CD4-positive, alpha-beta T cell treated with Interleukin-4 for 1 hour (primary cell): ENCODE results near the gene RMC1.
"Not testable (repeated sequence)": the region's sequence is repeated elsewhere in the genome, so short reads cannot be mapped to it uniquely, and the experiment has no call there.

Source experiments
- DNase-seq, 2 donors: peaks; one replicate each; pipeline ENCODE4 v3.0.0-alpha.2; 2020 to 2022

RMC1 gene

GRCh38 chr18:23498877-23499276 is 4.4 kb upstream of the RMC1 start:
- peak; percentile 79 for DNase-seq

DNA sequence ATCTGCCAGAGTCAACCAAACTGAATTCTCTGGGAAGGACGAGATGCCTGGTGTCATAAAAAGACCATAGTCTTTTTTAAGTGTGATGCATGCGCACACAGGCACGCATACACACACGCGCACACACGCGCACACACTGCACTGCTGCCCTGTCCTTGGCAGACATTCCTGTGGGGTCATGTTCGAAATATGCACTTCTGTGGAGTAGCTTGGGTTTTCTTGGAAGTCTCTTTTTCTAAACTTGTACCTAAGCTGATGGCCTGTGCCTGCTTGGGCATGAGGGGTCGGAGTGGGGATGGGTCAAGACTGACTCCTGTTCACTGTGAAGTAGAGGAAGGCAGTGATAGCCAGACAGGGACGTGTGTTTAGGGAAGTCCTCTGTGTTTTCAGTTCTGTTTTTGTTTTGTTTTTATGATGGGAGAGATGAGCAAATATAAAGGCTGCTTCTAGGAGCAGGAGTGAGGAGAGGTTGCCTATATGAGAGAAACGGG is 4.0 kb upstream of the RMC1 start:
- DNase-seq: no peak

- DNase-seq: no peak
Measured at GRCh38 chr18:23501626-23502025, 1.7 kb upstream of the RMC1 start.

DNA sequence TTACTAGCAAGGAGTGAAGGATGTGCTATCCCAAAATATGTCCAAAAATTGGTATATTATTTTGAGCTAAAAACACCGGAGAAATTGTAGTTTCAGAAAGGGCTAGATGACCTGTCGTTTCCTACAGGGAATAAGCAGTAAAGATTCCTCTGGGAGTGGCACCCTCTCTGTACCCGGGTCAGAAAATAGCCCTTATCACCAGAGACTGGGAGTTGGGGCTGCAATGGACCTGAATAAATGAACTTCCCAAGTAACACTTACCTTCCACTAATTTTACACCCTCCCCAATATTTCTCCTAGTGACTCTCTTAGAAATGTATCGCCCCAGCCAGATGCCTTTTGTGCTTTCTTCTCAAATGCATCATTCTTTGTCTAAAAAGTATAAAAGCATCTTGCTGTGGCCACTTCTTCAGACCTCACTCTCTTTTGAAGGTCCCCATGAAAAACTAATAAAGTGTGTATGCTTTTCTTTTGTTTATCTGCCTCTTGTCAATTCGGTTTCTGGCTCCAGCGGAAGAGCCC is 734 bp upstream of the RMC1 start:
- DNase-seq: no peak

DNA sequence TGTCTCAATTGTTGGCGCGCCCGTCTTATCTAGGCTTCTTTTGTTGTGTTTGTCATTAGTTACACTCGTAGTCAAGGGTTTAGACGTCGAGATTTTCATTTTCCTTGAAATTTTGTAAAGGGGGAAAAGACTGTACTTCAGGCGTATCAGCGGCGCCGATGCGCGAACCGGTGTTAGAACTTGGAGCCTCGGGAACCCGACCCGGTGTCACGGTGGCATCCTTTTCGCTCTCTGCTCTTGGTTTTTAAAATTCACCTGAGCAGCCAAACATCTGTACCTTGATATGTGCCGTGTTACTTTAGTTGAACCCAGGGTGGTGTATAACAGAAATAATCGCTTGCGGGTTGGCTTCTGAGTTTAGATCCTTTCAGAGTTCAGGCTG is 643 bp downstream of the RMC1 start:
- DNase-seq: no peak

- peak in 1 of 2 donors; percentile 49 for DNase-seq
Measured at GRCh38 chr18:23504720-23505119, 1.4 kb downstream of the RMC1 start.

- no peak for DNase-seq
Measured at GRCh38 chr18:23506393-23506792, 3.1 kb downstream of the RMC1 start.

DNA sequence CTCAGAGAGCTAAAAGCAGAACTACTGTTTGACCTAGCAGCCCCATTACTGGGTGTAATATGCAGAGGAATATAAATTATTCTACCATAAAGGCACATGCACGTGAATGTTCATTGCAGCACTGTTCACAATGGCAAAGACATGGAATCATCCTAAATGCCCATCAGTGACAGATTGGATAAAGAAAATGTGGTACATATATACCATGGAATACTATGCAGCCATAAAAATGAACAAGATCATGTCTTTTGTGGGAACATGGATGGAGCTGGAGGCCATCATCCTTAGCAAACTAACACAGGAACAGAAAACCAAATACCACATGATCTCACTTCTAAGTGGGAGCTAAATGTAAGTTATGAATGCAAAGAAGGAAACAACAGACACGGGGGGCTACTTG is 7.6 kb downstream of the RMC1 start:
- not testable (repeated sequence) for DNase-seq

- DNase-seq: not testable (repeated sequence)
Measured at GRCh38 chr18:23512216-23512615, 8.9 kb downstream of the RMC1 start.

DNA sequence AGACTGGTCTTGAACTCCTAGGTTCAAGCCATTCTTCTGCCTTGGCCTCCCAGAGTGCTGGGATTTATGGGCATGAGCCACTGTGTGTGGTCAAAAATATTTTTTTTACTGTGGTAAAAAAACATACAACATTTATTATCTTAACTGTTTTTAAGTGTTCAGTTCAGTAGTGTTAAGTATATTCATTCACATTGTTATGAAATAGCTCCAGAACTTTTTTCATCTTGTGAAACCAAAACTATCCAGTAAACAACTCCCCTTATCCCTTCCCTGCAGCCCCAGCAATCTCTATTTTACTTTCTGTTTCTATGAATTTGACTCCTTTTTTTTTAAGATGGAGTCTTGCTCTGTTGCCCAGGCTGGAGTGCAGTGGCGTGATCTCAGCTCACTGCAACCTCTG is 9.3 kb downstream of the RMC1 start:
- no peak for DNase-seq

DNA sequence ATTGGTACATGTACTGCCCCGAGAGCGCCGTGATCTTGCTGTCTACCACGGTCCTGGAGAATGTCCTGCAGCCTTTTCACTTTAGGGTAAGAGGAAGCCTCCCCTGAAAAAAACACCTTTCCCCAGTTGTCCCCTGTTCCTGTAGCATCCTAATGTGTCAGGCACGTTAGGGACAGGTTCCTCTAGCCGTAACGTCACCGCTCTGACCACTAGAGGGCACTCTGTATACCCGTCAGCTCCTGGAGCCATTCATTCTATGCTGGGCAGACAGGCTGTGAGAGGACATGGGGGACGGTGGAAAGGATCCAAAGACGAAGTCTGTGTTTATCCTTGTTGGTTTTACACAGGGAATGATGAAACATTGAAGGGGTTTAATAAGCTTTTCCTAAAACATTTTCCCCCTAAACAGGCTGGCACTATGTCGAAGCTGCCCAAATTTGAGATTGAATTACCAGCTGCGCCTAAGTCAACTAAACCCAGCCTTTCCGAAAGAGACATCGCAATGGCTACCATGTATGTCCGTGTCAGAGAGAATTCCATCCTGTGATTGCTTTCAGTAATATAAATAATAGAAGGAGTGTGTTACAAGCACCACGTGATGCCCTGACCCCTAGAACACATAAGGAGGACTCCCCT is 12.7 kb downstream of the RMC1 start:
- peak; percentile 78 to 83 for DNase-seq

DNA sequence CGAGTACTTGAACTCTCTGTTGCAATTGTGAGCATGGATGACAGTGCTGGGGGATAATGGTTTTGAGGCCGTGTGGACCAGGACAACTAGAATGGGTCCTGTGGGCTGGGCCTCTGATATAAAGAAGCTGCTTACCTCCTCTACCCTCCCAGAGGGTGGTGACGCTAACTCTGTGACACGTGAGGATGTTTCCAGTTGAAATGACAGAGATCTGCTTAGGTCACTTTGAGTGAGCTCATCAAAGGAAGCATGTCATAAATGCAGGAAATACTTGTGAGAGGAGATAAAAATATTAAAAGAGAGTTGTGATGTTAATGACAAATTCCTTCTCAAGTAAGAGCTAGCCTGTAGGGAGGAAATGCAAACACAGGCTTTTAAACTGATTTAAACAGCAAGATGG is 16.4 kb downstream of the RMC1 start:
- no peak for DNase-seq

DNA sequence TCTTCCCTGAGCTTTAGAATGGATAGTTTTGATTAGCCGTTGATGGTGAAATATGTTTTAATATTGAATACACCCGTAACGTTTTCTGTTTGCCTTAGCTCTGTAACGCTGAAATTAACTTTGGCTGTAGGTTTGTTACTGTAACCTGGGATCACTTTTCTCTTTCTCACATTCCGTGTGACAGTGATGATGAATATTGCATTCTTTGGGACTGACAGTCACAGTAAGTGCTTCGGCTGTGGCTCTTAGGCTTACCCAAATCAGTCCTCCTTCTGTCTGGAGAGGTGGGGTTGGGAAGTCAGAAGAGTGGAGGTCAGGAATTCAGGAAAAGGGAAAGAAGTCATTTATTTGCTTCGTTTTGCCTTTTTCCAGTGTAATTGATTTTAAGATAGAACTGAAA is 18.0 kb downstream of the RMC1 start:
- no peak for DNase-seq

GRCh38 chr18:23521907-23522306 is 18.6 kb downstream of the RMC1 start:
- DNase-seq: no peak

GRCh38 chr18:23523429-23524212 is 20.3 kb downstream of the RMC1 start:
- no peak for DNase-seq

DNA sequence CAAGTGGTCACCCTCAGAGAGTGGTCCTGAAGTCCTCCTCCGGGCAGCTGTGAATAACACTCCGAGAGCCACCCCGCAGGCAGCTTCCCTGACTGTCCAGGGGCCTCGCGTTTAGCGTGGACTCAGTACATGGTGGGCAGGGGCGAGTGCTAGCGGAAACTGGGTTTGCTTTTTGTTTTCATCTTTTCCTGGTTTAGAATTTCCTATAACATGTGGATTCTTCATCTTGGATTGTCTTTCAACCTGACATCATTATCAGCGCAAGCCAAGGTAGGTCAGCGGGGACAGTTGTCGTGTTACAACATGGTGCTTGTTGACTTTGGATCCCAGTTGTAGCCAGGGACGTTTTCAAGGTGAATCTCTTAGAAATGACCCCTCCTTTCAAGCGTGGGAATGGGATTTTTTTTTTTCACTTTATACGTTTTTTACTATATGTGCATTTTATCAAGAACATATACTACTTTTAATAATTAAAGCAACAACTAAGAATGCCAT is 20.9 kb downstream of the RMC1 start:
- DNase-seq: no peak

DNA sequence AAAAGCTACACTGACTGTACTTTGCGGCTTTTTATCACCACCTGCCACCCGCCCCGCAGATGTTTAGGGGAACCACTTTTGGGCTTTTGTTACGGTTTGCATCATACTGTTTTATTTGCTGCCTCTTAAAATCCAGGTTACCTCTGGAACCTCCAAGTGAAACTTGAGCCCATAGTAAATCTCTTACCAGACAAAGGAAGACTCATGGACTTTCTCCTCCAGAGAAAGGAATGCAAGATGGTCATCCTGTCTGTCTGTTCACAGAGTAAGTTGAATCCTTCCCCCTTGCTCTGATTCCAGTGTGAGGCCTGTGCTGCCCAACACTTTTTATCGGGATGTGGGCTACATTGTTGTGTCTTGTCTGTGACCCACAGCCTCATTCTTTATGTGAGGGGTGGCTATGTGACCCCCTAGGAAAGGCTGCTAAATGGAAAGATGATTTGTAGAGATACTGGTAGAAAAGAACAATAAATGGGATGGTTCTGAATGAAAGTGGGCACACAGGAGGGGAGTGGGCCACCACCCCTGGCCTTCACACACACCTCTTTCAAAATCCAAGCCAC is 23.3 kb downstream of the RMC1 start:
- no peak for DNase-seq

DNA sequence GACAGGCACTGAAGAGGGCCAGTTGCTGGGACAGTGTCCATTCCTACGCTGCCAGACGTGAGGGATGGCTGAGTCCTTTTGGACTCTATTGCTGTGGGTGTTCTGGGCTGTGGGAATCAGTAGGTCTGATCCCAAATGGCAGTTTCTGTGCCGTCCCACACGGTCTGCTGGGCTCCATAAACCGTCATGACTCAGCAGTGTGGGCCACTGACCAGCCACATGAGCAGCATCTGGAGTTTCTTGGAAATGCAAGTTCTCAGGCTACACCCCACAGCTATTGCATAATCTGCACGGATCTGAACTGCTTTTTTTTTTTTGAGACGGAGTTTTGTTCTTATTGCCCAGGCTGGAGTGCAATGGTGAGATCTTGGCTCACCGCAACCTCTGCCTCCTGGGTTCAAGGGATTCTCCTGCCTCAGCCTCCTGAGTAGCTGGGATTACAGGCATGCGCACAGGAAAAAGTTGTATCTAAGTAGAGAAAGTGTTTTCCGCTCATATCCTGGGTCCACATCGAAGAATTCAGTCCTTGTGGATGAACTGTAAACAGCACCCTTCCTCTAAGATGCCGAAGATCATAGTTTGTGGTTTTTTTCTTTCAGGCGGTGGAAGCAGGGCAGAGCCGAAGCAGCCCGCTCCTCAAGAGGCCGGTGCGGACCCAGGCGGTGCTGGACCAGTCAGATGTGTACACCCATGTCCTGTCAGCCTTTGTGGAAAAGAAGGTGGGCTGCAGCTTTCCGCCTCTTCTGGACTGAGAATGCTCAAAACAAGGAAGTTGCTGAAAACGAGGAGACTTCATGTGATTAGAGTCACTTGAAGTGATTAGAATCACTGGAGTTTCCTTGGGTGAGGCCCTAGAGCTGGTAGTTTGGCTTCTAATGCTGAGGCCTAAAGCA is 25.5 kb downstream of the RMC1 start:
- DNase-seq: peak in 1 of 2 donors; percentile 55

GRCh38 chr18:23529604-23530003 is 26.3 kb downstream of the RMC1 start:
- no peak for DNase-seq

- no peak for DNase-seq
Measured at GRCh38 chr18:23530195-23530594, 26.9 kb downstream of the RMC1 start.

DNA sequence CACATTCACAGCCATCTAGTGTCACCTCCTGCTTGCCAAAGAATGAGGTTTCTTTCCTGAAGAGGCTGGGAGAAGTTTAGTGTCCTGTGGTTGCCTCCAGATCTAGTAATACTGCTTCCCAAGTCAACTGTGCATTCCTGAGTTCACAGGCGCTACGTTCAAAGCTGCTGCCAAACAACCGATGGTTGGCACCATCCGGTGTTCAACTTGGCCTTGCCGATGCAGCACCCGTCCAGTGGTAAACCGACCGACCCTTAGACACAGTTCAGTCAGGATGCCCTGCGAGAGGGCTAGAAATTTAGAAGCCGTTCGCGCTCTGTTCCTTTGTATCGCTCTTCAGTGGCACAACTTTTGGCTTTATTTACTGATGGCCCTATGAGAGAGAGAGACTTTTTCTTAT is 28.6 kb downstream of the RMC1 start:
- DNase-seq: no peak

GRCh38 chr18:23532848-23533247 is 29.5 kb downstream of the RMC1 start:
- DNase-seq: no peak

DNA sequence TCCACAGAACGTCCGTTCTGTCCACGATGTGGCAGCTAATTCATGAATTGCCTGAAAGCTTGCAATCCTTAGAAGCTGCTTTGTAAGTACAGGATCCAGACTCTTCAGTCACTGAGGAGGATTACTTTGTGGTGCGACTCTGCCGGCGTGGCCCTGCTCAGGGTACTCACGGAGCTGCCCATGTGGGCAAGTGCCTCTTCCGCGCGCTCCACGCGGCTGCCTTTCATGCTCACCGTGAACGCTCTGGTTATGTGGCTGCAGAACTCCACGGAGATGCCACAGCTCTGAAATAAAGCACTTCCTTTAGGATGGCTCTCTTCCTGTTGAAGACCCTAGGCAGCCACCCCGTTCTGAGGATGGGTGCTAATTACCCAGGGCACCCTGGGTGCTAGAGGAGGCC is 31.0 kb downstream of the RMC1 start:
- no peak for DNase-seq
